ENCODE data around the gene RGL2.
"Not testable (repeated sequence)": the region's sequence is repeated elsewhere in the genome, so short reads cannot be mapped to it uniquely, and the experiment has no call there.

RGL2 gene

DNA sequence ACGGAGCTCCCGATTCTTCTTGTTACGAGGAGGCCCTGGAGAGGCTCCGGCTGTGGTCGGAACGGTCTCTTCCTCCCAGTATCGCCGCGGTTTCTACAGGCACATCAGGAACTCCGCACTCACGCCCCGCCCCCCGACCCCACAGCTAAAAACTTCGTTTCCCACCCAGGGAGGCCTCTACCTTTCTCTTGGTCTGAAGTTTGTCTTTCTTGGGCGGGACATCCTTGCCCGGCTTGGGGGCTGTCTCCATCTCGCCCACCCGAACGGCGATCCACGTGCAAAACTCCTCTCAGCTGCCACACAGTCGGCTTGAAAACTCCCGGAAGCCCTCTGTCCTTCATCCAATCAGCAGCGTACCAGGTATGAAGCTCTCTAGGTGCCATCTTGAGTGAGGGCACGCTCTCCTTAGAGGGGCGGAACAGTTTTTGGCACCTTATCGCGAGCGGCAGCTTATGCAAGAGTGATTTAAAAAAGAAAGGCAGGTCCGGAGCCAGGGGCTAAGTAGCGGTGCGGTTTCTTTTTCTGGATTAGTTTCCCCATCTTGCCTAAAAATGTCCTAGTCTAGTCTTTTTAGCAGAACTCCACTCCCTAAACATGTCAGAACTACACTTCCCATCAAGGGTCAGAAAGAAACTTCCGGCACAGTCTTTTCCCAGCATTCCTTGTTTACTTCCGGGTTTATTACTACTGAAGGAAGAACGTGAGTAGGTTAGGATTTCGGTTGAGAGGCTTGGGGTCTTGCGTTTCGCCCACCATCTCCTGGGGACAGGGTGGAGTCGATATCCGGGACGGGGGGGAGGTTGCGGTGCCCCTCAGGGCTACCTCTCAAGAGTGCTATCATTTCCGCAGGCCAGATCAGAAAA, 9.6 kb downstream of the RGL2 start, which contains the start of the genes PFDN6 and WDR46:
PFDN6 (plus strand) TSS at position 681 of the 863 bp plus-strand sequence. CDS start 256 bp downstream, outside the sequence.
WDR46 (minus strand) TSS at position 319 of the 863 bp plus-strand sequence; CDS start at position 250, 69 bp downstream.
- H3K27ac ChIP-seq (ENCODE audit: low read length) = peak within 1 kb of the TSS; percentile 88
- peaks cover 35% of the 10 kb centered on the region for H3K4me1 ChIP-seq (ENCODE audit: insufficient read depth, low read length)
- no peaks in the 10 kb centered on the region for H4K20me1 ChIP-seq (ENCODE audit: insufficient read depth, low read length)
- TF ChIP-seq, protein P1, sequence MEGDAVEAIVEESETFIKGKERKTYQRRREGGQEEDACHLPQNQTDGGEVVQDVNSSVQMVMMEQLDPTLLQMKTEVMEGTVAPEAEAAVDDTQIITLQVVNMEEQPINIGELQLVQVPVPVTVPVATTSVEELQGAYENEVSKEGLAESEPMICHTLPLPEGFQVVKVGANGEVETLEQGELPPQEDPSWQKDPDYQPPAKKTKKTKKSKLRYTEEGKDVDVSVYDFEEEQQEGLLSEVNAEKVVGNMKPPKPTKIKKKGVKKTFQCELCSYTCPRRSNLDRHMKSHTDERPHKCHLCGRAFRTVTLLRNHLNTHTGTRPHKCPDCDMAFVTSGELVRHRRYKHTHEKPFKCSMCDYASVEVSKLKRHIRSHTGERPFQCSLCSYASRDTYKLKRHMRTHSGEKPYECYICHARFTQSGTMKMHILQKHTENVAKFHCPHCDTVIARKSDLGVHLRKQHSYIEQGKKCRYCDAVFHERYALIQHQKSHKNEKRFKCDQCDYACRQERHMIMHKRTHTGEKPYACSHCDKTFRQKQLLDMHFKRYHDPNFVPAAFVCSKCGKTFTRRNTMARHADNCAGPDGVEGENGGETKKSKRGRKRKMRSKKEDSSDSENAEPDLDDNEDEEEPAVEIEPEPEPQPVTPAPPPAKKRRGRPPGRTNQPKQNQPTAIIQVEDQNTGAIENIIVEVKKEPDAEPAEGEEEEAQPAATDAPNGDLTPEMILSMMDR (IDR thresholded peaks at IDR 0.05; ENCODE audit: borderline replicate concordance, extremely low read depth, low read length, poor library complexity, severe bottlenecking) = no peak
- TF ChIP-seq EZH2 (IDR thresholded peaks at IDR 0.05; ENCODE audit: borderline replicate concordance, low read depth, low read length, severe bottlenecking) = no peak
- H3K9ac ChIP-seq (ENCODE audit: low read depth, low read length) = peak within 1 kb of the TSS; percentile 72
- ATAC-seq (ENCODE audit: insufficient read depth, low read depth) (peak; percentile 96), DNase-seq (peak; percentile 89)
- peak within 1 kb of the TSS; percentile 91 for H2AFZ ChIP-seq (ENCODE audit: low read depth, low read length)
- H3K9me3 ChIP-seq (ENCODE audit: insufficient read depth, low read length, severe bottlenecking) = no peaks in the 10 kb centered on the region
- peaks cover 43% of the 10 kb centered on the region for H3K79me2 ChIP-seq (ENCODE audit: insufficient read depth, low read length)
- peak within 1 kb of the TSS; percentile 91 for H3K4me2 ChIP-seq (ENCODE audit: insufficient read depth, low read length)
- H3K4me3 ChIP-seq (ENCODE audit: low read depth in 1 of 2, low read length in 2 of 2) = peak within 1 kb of the TSS; percentile 75 to 92
- no peaks in the 10 kb centered on the region for H3K27me3 ChIP-seq (ENCODE audit: insufficient read depth, low read length, poor library complexity)
- peaks cover 68% of the 10 kb centered on the region for H3K36me3 ChIP-seq (ENCODE audit: insufficient read depth, low read length)

DNA sequence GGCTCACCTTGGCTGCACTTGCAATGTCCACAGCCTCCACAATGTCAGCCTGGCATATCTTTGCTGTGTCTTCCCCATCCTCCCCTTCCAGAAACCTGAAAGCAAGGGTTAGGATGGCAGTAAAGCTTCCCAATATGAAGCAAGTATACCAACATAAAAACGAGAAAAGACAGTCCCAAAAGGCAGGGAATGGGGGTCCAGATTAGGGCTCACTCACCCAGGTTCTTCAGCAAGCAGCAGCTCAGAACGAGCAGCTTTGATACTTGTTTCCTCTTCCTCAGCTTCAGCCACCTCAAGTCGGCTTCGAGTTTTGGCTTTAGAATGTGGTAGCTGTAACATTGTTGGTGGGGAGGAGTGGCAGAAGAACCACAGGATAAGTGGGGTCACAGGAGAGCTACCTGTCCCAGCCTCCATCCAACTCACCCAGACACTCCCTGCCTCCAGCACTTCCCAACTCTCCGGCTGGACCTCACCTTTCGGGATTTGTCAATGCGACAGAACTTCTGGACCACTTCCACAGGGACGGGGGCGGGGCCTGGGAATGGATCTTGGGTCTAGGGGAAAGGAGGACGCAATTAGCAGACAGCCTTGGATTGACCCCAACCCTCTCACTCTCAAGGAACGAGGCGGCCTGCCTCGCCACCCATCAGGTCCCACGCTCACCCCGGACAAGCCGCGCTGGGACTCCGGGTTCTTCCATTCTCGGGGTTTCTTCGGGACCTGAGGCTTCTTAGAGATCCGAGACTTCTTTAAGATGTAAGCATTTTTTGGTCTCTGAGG, 10.4 kb downstream of the RGL2 start:
- Histone ChIP-seq H4K20me1 (ENCODE audit: insufficient read depth, low read length) (no peaks in the 10 kb centered on the region), H2AFZ (ENCODE audit: low read depth, low read length) (peak overlapping the region; percentile 91), H3K4me3 (ENCODE audit: low read depth in 1 of 2, low read length in 2 of 2) (peak overlapping the region; percentile 75 to 92; a peak in 3 of 4 replicates), H3K27ac (ENCODE audit: low read length) (peak overlapping the region; percentile 88), H3K27me3 (ENCODE audit: insufficient read depth, low read length, poor library complexity) (no peaks in the 10 kb centered on the region), H3K4me2 (ENCODE audit: insufficient read depth, low read length) (peak overlapping the region; percentile 91), H3K4me1 (ENCODE audit: insufficient read depth, low read length) (peaks cover 35% of the 10 kb centered on the region), H3K36me3 (ENCODE audit: insufficient read depth, low read length) (peaks cover 67% of the 10 kb centered on the region), H3K79me2 (ENCODE audit: insufficient read depth, low read length) (peaks cover 43% of the 10 kb centered on the region), H3K9ac (ENCODE audit: low read depth, low read length) (peak overlapping the region; percentile 72), H3K9me3 (ENCODE audit: insufficient read depth, low read length, severe bottlenecking) (no peaks in the 10 kb centered on the region)
- DNase-seq (no peak), ATAC-seq (ENCODE audit: insufficient read depth, low read depth) (no peak)
- no peak for TF ChIP-seq EZH2 (IDR thresholded peaks at IDR 0.05; ENCODE audit: borderline replicate concordance, low read depth, low read length, severe bottlenecking)
- TF ChIP-seq, protein P1 (IDR thresholded peaks at IDR 0.05; ENCODE audit: borderline replicate concordance, extremely low read depth, low read length, poor library complexity, severe bottlenecking) = no peak

DNA sequence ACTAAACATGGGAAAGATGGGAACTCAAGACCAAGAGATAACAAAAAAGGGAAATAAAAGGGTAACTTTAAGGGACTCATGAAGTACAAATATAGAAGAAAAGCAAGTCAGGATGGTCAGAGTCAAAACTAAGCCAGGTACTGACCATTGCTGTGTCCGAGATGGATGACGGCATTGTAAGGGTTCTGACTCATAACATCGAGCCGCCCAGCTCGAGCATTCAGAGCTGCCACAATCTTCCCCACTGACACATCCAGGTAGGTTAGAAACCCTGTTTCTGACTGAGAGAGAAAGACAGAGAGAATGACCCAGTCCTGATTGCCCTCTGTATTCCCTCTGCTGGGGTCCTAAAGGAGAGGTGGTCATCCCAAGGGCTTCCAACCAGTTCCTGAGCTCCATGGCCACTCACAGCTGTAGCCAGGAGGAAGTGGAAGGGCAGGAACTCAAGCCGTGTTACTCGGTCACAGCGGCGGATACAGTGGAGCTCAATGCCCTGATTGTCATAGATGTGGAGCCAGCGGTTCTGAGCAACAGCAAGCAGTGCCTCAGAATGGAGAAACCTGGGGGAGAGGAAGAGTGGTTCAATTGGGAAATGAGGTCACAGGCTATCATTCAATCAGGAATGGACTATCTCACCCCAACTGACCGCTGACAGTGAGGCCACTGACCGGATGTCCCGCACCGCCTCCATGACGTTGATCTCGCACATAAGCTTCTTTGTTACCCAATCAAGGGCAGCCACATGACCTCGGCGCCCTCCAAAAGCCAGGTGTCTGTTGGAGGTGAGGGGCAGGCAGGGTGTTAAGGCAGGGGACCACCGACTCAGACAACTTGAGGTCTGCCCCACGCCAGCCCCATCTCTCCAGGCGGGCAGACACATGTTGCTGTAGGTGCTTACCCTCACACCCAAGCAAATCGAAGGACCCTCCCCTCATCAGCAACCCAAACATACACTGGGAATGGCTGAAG, 11.5 kb downstream of the RGL2 start:
- TF ChIP-seq EZH2 (IDR thresholded peaks at IDR 0.05; ENCODE audit: borderline replicate concordance, low read depth, low read length, severe bottlenecking) = no peak
- TF ChIP-seq, protein P1 (IDR thresholded peaks at IDR 0.05; ENCODE audit: borderline replicate concordance, extremely low read depth, low read length, poor library complexity, severe bottlenecking) = no peak
- Histone ChIP-seq H2AFZ (ENCODE audit: low read depth, low read length) (no peak overlapping the region), H3K27me3 (ENCODE audit: insufficient read depth, low read length, poor library complexity) (no peaks in the 10 kb centered on the region), H3K79me2 (ENCODE audit: insufficient read depth, low read length) (peaks cover 43% of the 10 kb centered on the region), H3K27ac (ENCODE audit: low read length) (no peak overlapping the region), H3K9ac (ENCODE audit: low read depth, low read length) (no peak overlapping the region), H3K4me1 (ENCODE audit: insufficient read depth, low read length) (peaks cover 35% of the 10 kb centered on the region), H3K4me3 (ENCODE audit: low read depth in 1 of 2, low read length in 2 of 2) (no peak overlapping the region; a peak in 1 of 4 replicates), H4K20me1 (ENCODE audit: insufficient read depth, low read length) (no peaks in the 10 kb centered on the region), H3K9me3 (ENCODE audit: insufficient read depth, low read length, severe bottlenecking) (no peaks in the 10 kb centered on the region), H3K4me2 (ENCODE audit: insufficient read depth, low read length) (peak overlapping the region; percentile 91; the same call in 1 of the 2 replicates), H3K36me3 (ENCODE audit: insufficient read depth, low read length) (peaks cover 66% of the 10 kb centered on the region)
- DNase-seq = no peak
- ATAC-seq (ENCODE audit: insufficient read depth, low read depth) = no peak

DNA sequence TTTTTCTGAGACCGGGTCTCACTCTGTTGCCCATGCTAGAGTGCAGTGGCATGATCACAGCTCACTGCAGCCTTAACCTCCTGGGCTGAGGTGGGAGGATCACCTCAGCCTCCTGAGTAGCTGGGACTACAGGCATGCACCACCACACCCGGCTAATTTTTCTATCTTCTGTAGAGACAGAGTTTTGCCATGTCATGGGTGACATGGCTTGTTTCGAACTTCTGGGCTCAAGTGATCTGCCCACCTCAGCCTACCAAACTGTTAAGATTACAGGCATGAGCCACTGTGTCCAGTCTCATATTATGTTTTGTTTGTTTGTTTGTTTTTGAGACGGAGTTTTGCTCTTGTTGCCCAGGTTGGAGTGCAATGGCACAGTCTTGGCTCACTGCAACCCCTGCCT, 13.5 kb downstream of the RGL2 start:
- Histone ChIP-seq H3K4me1 (ENCODE audit: insufficient read depth, low read length) (peaks cover 22% of the 10 kb centered on the region), H3K36me3 (ENCODE audit: insufficient read depth, low read length) (peaks cover 65% of the 10 kb centered on the region), H3K79me2 (ENCODE audit: insufficient read depth, low read length) (peaks cover 29% of the 10 kb centered on the region)
- H3K4me2 ChIP-seq (ENCODE audit: insufficient read depth, low read length); ATAC-seq (ENCODE audit: insufficient read depth, low read depth); H3K9ac ChIP-seq (ENCODE audit: low read depth, low read length); H3K9me3 ChIP-seq (ENCODE audit: insufficient read depth, low read length, severe bottlenecking); H4K20me1 ChIP-seq (ENCODE audit: insufficient read depth, low read length); H2AFZ ChIP-seq (ENCODE audit: low read depth, low read length); H3K27ac ChIP-seq (ENCODE audit: low read length); H3K4me3 ChIP-seq (ENCODE audit: low read depth in 1 of 2, low read length in 2 of 2); H3K27me3 ChIP-seq (ENCODE audit: insufficient read depth, low read length, poor library complexity); DNase-seq: not testable (repeated sequence)

All from DND-41 (cell line).